Activated naive CD8-positive, alpha-beta T cell treated with anti-CD3 and anti-CD28 coated beads, Interleukin-2, amount 10 ng/mL, durations not matched to agents 7 days and 5 days (primary cell): ENCODE data around the gene CLEC4M. TPM values are rescaled to one million over a fixed set of nuclear protein-coding genes. Genes with fewer than 3 reads are reported as not detected.
"Not testable (repeated sequence)": the region's sequence is repeated elsewhere in the genome, so short reads cannot be mapped to it uniquely, and the experiment has no call there.

Source experiments
- ATAC-seq: fragments of 150-1000 bp; cut with Tn5 transposase; one replicate; pipeline ENCODE4 v1.10.0; 2021; ENCODE audit warnings: low read depth, moderate library complexity
- POLR2A ChIA-PET: fragments of 350-600 bp; sonication (Branson Sonifier 250); formaldehyde crosslinking; loops from one replicate; lab custom pipeline; 2021; ENCODE audit warnings: antibody characterized with exemption; lab: Charles Lee
- DNase-seq: peaks from one replicate; pipeline ENCODE4 v3.0.0; 2021
- H3K27ac Mint-ChIP-seq: one replicate; pipeline ENCODE4 v1.8.0; 2022; ENCODE audit warnings: mild to moderate bottlenecking, mixed read lengths
- H3K27me3 Mint-ChIP-seq: one replicate; pipeline ENCODE4 v1.8.0; 2022; ENCODE audit warnings: mild to moderate bottlenecking, moderate library complexity, mixed read lengths
- H3K36me3 Mint-ChIP-seq: one replicate; pipeline ENCODE4 v1.8.0; 2021; ENCODE audit warnings: mild to moderate bottlenecking, mixed read lengths
- H3K4me1 Mint-ChIP-seq: one replicate; pipeline ENCODE4 v1.8.0; 2021; ENCODE audit warnings: mixed read lengths
- H3K4me3 Mint-ChIP-seq: one replicate; pipeline ENCODE4 v1.8.0; 2022; ENCODE audit warnings: mild to moderate bottlenecking, moderate library complexity, mixed read lengths
- H3K9me3 Mint-ChIP-seq: one replicate; pipeline ENCODE4 v1.8.0; 2021; ENCODE audit warnings: mixed read lengths
- total RNA-seq, 2 experiments: library from RNA; stranded (reverse); gene quantifications; one replicate each; pipeline ENCODE4 v1.2.3, GENCODE V29; 2021

The CLEC4M gene
- total RNA-seq, 2 experiments from 2014 or later = not detected

- peaks cover 6% of the 10 kb centered on the region for H3K9me3 Mint-ChIP-seq
- ATAC-seq (no peak), DNase-seq (no peak)
- H3K4me1 Mint-ChIP-seq = no peaks in the 10 kb centered on the region
- H3K4me3 Mint-ChIP-seq = no peak overlapping the region
- no peaks in the 10 kb centered on the region for H3K36me3 Mint-ChIP-seq
- peaks cover 12% of the 10 kb centered on the region for H3K27me3 Mint-ChIP-seq
- H3K27ac Mint-ChIP-seq = no peak overlapping the region
- POLR2A ChIA-PET = no interaction called here
Observed at GRCh38 chr19:7744871-7745650, 18.0 kb upstream of the CLEC4M start.

- ATAC-seq, POLR2A ChIA-PET, H3K27me3 Mint-ChIP-seq, H3K27ac Mint-ChIP-seq, H3K4me3 Mint-ChIP-seq, H3K36me3 Mint-ChIP-seq, H3K4me1 Mint-ChIP-seq, DNase-seq: not testable (repeated sequence)
- H3K9me3 Mint-ChIP-seq = peaks cover 13% of the 10 kb centered on the region
Observed at GRCh38 chr19:7746306-7746705, 16.7 kb upstream of the CLEC4M start.

DNA sequence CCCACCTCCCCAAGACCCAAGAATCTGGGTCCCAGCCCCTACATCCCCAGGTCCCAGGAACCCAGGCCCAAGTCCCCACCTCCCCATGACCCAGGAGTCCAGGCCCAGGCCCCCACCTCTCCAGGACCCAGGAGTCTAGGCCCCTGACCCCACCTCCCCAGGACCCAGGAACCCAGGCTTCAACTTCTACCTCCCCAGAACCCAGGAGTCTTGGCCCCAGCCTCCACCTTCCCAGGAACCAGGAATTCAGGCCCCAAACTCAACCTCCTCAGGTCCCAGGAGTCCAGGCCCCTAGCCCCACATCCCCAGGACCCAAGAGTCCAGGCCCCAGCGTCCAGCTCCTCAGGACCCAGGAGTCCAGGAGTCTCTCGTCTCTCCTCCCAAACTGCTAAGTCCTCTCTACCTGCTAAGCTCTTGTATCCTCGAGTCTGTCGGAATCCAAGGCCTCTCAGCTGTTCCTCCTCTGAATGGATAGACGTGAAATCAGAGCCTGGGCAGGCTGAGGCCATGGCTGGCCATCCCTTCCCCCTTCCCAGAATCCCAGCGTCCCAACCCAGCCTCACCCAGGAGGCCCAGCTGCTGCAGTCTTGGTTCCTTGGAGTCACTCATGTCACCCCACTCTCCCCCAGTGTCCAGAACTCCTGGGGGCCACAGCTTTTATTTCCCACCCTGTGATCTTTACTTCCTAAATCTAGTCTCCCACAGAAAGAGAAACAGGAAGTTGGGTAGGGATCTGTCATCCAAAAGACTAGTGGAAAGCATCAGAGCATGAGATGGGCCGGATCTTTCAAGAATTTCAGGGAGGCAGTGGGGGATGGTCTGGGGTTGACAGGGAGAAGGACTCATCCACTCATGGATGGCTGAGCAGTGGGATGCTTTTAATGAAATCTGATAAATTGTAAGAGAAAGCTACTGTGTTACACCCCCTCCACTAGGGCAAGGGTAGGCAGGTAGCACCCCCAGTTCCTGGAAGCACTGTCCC is 15.8 kb upstream of the CLEC4M start, which contains the start of gene CD209:
TSS of gene CD209 (minus strand) at position 632 of the 982 bp plus-strand sequence. CDS start at position 609, 23 bp downstream.
- Mint-ChIP-seq H3K9me3 (peaks cover 14% of the 10 kb centered on the region), H3K27ac (no peak within 1 kb of the TSS), H3K36me3 (peaks cover 2% of the 10 kb centered on the region), H3K27me3 (peaks cover 4% of the 10 kb centered on the region), H3K4me3 (no peak within 1 kb of the TSS), H3K4me1 (no peaks in the 10 kb centered on the region)
- POLR2A ChIA-PET = no interaction called here
- no peak for DNase-seq
- ATAC-seq = no peak

DNA sequence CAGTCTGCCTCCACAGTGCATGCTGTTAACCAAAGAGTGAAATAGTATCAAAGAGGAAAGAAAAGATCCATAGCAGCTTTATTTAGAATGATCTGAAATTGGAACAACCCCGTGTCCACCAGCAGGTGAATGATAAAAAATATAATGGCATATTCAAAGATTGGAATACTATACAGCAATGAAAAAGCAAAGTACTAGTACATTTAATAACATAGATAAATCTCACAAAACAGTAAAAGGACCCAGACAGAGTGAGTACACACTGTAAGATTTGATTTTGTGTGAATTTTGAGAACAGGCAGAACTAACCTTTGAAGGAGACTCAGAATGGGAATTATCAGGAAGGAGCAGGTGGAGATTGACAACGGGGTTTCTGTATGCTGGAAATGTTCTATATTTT is 14.9 kb upstream of the CLEC4M start:
- no peak for DNase-seq
- no peaks in the 10 kb centered on the region for H3K4me1 Mint-ChIP-seq
- peaks cover 2% of the 10 kb centered on the region for H3K36me3 Mint-ChIP-seq
- H3K27me3 Mint-ChIP-seq = no peaks in the 10 kb centered on the region
- H3K27ac Mint-ChIP-seq = no peak overlapping the region
- peaks cover 17% of the 10 kb centered on the region for H3K9me3 Mint-ChIP-seq
- no peak overlapping the region for H3K4me3 Mint-ChIP-seq
- ATAC-seq = no peak
- POLR2A ChIA-PET = no interaction called here

DNA sequence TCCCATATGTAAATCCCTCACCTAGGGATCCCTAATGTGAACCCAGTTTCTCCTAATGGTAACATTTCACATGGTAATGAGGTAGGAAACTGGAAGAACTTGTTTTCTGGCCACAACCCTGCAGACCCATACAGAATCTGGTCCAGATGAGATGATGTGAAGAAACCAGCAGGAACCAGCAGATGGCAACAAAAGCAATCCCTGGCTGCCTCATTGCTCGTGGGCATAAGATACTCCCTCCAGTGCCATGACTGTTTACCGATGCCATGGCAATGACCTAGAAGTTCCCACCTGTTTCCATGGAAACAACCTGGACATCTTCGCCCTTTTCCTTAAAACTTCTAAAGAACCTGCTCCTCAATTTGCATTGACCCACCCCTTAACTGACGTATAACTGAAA is 14.3 kb upstream of the CLEC4M start:
- no peak for ATAC-seq
- H3K4me3 Mint-ChIP-seq = no peak overlapping the region
- DNase-seq = no peak
- peaks cover 18% of the 10 kb centered on the region for H3K9me3 Mint-ChIP-seq
- no peaks in the 10 kb centered on the region for H3K27me3 Mint-ChIP-seq
- POLR2A ChIA-PET = no interaction called here
- no peaks in the 10 kb centered on the region for H3K4me1 Mint-ChIP-seq
- no peak overlapping the region for H3K27ac Mint-ChIP-seq
- H3K36me3 Mint-ChIP-seq = peaks cover 2% of the 10 kb centered on the region

DNA sequence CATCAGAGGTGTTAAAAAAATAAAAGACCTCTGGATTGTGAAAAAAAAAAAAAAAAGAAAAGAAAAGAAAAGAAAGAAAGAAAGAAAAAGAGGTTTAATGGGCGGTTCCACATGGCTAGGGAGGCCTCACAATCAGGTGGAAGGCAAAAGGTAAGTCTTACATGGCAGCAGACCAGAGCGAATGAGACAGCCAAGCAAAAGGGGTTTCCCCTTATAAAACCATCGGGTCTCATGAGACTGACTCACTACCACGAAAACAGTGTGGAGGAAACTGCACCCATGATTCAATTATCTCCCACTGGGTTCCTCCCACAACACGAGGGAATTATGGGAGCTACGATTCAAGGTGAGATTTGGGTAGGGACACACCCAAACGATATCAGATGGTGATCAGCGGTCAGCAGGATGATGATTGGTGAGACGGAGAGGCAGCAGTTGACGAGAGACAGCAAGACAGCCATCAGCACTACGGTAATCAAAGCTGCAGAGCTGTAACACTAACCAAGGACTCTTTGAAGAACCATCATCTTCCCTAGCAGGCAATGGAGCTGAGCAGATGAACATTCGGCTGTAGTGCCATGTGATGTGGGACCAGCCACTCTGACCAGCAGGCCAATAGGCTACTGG is 11.8 kb upstream of the CLEC4M start:
- POLR2A ChIA-PET = no interaction called here
- peaks cover 5% of the 10 kb centered on the region for H3K27me3 Mint-ChIP-seq
- no peak for ATAC-seq
- no peak overlapping the region for H3K27ac Mint-ChIP-seq
- H3K36me3 Mint-ChIP-seq = peaks cover 4% of the 10 kb centered on the region
- H3K4me1 Mint-ChIP-seq = no peaks in the 10 kb centered on the region
- H3K9me3 Mint-ChIP-seq = peaks cover 26% of the 10 kb centered on the region
- H3K4me3 Mint-ChIP-seq = no peak overlapping the region
- no peak for DNase-seq

- Mint-ChIP-seq H3K9me3 (peaks cover 31% of the 10 kb centered on the region), H3K27me3 (peaks cover 5% of the 10 kb centered on the region), H3K27ac (no peak overlapping the region), H3K4me3 (no peak overlapping the region), H3K36me3 (peaks cover 5% of the 10 kb centered on the region), H3K4me1 (no peaks in the 10 kb centered on the region)
- DNase-seq = no peak
- POLR2A ChIA-PET = interaction anchor here (0.7 kb wide), 1 partner anchor 29 kb away, joined by 3 read pairs; no protein-coding TSS in a partner anchor
- ATAC-seq = no peak
Observed at GRCh38 chr19:7756258-7756657, 6.8 kb upstream of the CLEC4M start.

DNA sequence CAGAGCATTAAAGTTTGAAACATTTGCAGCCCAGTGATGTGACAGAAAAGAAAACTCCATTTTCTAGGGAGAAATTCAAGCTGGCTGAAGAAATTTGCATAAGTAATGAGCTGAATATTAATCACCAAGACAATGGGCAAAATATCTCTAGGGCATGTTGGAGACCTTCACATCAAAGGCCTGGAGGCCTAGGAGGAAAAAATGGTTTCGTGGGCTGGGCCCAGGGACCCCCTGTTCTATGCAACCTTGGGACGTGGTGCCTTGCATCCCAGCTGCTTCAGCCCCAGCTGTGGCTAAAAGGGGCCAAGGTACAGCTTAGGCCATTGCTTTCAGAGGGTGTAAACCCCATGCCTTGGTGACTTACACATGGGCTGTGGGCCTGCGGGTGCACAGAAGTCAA is 5.7 kb upstream of the CLEC4M start:
- H3K4me3 Mint-ChIP-seq = no peak overlapping the region
- ATAC-seq (no peak), DNase-seq (no peak)
- no peaks in the 10 kb centered on the region for H3K4me1 Mint-ChIP-seq
- peaks cover 5% of the 10 kb centered on the region for H3K27me3 Mint-ChIP-seq
- peaks cover 32% of the 10 kb centered on the region for H3K9me3 Mint-ChIP-seq
- no peak overlapping the region for H3K27ac Mint-ChIP-seq
- peaks cover 5% of the 10 kb centered on the region for H3K36me3 Mint-ChIP-seq
- POLR2A ChIA-PET = no interaction called here

- Mint-ChIP-seq H3K4me3 (no peak overlapping the region), H3K27me3 (peaks cover 5% of the 10 kb centered on the region), H3K9me3 (peaks cover 27% of the 10 kb centered on the region), H3K27ac (no peak overlapping the region), H3K4me1 (no peaks in the 10 kb centered on the region), H3K36me3 (peaks cover 5% of the 10 kb centered on the region)
- ATAC-seq (no peak), DNase-seq (no peak)
- POLR2A ChIA-PET = no interaction called here
Observed at GRCh38 chr19:7759156-7759555, 3.9 kb upstream of the CLEC4M start.

DNA sequence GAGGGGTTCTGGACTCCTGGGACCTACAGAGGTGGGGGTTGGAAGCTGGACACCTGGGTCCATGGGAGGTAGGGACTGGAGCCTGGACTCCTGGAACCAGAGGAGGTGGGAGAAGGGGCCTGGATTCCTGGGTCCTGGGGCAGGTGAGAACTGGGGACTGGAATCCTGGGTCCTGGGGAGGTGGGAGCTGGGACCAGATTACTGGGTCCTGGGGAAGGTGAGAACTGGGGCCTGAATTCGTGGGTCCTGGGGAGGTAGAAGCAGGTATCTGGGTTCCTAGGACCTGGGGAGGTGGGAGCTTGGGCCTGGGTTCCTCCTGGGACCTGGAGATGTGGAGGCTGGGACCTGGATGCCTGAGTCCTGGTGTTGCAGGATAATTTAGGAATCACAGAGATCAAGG is 653 bp downstream of the CLEC4M start:
- DNase-seq (no peak), ATAC-seq (no peak)
- Mint-ChIP-seq H3K27ac (no peak overlapping the region), H3K36me3 (peaks cover 1% of the 10 kb centered on the region), H3K4me1 (no peaks in the 10 kb centered on the region), H3K9me3 (peaks cover 10% of the 10 kb centered on the region), H3K4me3 (no peak overlapping the region), H3K27me3 (peaks cover 2% of the 10 kb centered on the region)
- POLR2A ChIA-PET = no interaction called here

- H3K27ac Mint-ChIP-seq, H3K9me3 Mint-ChIP-seq, DNase-seq, H3K27me3 Mint-ChIP-seq, H3K4me3 Mint-ChIP-seq, POLR2A ChIA-PET, H3K4me1 Mint-ChIP-seq, ATAC-seq, H3K36me3 Mint-ChIP-seq: not testable (repeated sequence)
Observed at GRCh38 chr19:7764157-7764556, 1.1 kb downstream of the CLEC4M start.

DNA sequence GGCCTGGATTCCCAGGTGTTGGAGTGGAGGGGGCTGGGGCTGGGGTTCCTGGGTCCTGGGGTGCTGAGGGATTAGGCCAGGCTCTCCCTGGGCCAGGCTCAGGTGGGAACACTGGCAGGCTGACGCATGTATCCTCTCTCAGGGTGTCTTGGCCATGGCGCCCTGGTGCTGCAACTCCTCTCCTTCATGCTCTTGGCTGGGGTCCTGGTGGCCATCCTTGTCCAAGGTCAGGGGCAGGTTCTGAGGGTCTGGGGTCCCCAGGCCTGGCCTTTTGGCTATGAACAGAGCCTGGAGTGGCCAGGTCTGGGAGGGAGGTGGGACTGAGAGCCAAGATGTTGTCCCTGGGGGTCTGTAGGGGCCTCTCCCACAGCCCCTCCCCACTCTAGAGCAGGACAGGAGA is 2.0 kb downstream of the CLEC4M start:
- H3K9me3 Mint-ChIP-seq, H3K4me1 Mint-ChIP-seq, H3K27me3 Mint-ChIP-seq, H3K4me3 Mint-ChIP-seq, H3K27ac Mint-ChIP-seq, DNase-seq, POLR2A ChIA-PET, H3K36me3 Mint-ChIP-seq, ATAC-seq: not testable (repeated sequence)

- POLR2A ChIA-PET = no interaction called here
- H3K4me3 Mint-ChIP-seq = no peak overlapping the region
- H3K27ac Mint-ChIP-seq = no peak overlapping the region
- H3K4me1 Mint-ChIP-seq = no peaks in the 10 kb centered on the region
- H3K9me3 Mint-ChIP-seq = peaks cover 2% of the 10 kb centered on the region
- peaks cover 2% of the 10 kb centered on the region for H3K27me3 Mint-ChIP-seq
- ATAC-seq (no peak), DNase-seq (no peak)
- no peaks in the 10 kb centered on the region for H3K36me3 Mint-ChIP-seq
Observed at GRCh38 chr19:7766535-7766934, 3.5 kb downstream of the CLEC4M start.
